IgD-negative memory B cell (primary cell): Measurements from ENCODE around the gene ETFB. TPM values are rescaled to one million over a fixed set of nuclear protein-coding genes. Genes with fewer than 3 reads are reported as not detected.

Experiments
- H3K27ac Mint-ChIP-seq, 3 donors: one replicate each; pipeline ENCODE4 v1.8.0; 2020 to 2022; ENCODE audit warnings: mild to moderate bottlenecking in 3 of 3, mixed read lengths in 3 of 3, moderate library complexity in 1 of 3
- H3K27me3 Mint-ChIP-seq: one replicate; pipeline ENCODE4 v1.8.0; 2021; ENCODE audit warnings: mixed read lengths
- H3K36me3 Mint-ChIP-seq: one replicate; pipeline ENCODE4 v1.8.0; 2020; ENCODE audit warnings: mild to moderate bottlenecking, mixed read lengths
- H3K4me1 Mint-ChIP-seq, 3 donors: one replicate each; pipeline ENCODE4 v1.8.0; 2020 to 2022; ENCODE audit warnings: mixed read lengths in 3 of 3, mild to moderate bottlenecking in 1 of 3
- H3K4me3 Mint-ChIP-seq, 4 donors: one replicate each; pipeline ENCODE4 v1.8.0; 2020 to 2022; ENCODE audit warnings: mild to moderate bottlenecking in 4 of 4, mixed read lengths in 4 of 4, moderate library complexity in 3 of 4
- H3K9me3 Mint-ChIP-seq, 3 donors: one replicate each; pipeline ENCODE4 v1.8.0; 2020 to 2021; ENCODE audit warnings: mixed read lengths in 3 of 3, mild to moderate bottlenecking in 1 of 3
- polyA plus RNA-seq: library from polyadenylated mRNA; unstranded; fragments of 300-500 nt; fragmentation: Illumina TruSeq; gene quantifications from one replicate; pipeline ENCODE4 v1.2.3, GENCODE V29; 2021

Gene ETFB
- polyA plus RNA-seq, 1 donor from 2014 or later, result 91.4 TPM

DNA sequence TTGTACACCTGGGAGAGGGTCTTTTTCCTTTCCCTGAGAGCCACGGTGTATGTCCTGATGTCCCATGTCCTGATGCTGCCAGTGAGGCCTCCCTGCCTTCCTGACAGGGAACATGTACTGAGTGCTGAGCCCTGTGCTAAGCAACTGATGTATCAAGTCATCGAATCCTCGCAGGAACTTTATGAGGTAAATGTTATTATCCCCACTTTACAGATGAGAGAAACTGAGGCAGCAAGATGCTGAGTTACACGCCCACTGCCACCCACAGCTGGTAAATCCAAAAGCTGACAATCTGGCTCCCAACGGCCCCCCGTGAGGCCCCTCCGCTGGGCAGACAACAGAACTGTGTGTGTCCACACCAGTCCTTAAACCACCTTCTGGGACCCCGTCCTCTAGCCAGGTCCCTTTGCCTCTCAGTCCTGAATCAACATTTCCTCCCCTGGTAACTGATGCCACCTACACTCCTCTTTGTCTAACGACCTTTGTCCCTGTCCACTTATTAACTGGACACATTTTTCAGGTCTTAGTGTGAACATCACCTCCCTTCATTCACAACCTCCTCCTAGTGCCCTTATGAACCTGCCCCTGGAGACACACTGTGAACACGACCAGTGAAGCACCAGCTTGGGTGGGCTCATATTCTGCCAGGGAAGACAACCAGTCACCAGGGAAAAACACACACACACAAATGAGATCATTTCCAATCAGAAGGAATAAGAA, 18.8 kb downstream of the ETFB start:
- H3K27me3 Mint-ChIP-seq, result no peaks in the 10 kb centered on the region

DNA sequence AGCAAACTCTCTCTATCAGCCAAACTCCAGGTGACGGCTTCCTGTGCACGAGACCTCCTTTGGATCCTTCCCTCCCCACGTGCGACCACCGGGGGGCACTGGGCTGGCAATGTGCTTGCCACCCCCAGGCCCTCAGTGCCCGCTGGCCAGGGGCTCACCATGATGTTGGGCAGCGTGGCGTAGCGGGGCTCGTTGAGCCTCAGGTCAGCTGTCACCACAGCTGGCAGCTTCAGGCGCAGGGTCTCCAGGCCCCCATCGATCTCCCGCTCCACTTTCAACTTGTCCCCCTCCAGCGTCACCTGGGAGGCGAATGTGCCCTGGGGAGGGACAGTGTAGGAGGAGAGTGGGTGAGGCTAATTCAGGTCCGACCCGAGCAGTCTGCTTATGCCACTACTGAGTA, 19.4 kb downstream of the ETFB start:
- Mint-ChIP-seq H3K36me3 (no peaks in the 10 kb centered on the region), H3K27me3 (no peaks in the 10 kb centered on the region), H3K27ac (peak overlapping the region in 1 of 3 donors; percentile 39), H3K4me3 (no peak overlapping the region), H3K4me1 (peaks cover 21 to 29% (median 26%) of the 10 kb centered on the region in 3 donors), H3K9me3 (no peaks in the 10 kb centered on the region)

More for the DNA sequence above, 18.8 kb downstream of the ETFB start:
- Mint-ChIP-seq H3K4me3 (no peak overlapping the region), H3K27ac (no peak overlapping the region), H3K9me3 (no peaks in the 10 kb centered on the region), H3K4me1 (peaks cover 20 to 27% (median 26%) of the 10 kb centered on the region in 3 donors), H3K36me3 (peaks cover 2% of the 10 kb centered on the region)

DNA sequence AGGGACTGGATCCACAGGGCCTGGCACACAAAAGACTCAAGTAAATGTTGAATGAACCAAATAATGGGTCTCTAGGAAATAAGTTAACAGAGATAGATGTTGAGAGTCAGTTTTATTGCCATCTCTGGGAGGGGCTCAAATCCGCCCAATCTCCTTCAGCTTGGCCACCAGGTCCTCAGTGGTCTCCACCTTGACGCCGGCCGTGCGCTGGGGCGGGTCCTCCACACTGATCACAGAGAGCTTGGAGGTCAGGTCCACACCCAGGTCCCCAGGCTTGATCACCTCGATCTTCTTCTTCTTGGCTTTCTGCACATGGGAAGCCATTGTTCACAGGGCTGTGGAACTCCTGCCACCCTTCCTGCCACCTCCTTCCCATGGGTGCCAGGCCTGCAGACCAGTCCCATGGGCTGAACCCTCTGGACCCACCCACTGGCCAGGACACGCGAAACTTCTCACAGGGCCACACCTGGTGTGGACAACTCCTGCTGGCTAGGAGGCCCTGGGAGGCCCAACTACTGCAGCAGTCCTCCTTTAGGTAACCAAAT, 21.0 kb downstream of the ETFB start:
- H3K27me3 Mint-ChIP-seq, result no peaks in the 10 kb centered on the region
- peaks cover 26 to 32% (median 29%) of the 10 kb centered on the region in 3 donors for H3K4me1 Mint-ChIP-seq
- peak overlapping the region; percentile 69 to 97 (median 94) for H3K27ac Mint-ChIP-seq
- H3K36me3 Mint-ChIP-seq, result no peaks in the 10 kb centered on the region
- H3K4me3 Mint-ChIP-seq, result peak overlapping the region; percentile 54 to 90 (median 74)
- no peaks in the 10 kb centered on the region for H3K9me3 Mint-ChIP-seq

DNA sequence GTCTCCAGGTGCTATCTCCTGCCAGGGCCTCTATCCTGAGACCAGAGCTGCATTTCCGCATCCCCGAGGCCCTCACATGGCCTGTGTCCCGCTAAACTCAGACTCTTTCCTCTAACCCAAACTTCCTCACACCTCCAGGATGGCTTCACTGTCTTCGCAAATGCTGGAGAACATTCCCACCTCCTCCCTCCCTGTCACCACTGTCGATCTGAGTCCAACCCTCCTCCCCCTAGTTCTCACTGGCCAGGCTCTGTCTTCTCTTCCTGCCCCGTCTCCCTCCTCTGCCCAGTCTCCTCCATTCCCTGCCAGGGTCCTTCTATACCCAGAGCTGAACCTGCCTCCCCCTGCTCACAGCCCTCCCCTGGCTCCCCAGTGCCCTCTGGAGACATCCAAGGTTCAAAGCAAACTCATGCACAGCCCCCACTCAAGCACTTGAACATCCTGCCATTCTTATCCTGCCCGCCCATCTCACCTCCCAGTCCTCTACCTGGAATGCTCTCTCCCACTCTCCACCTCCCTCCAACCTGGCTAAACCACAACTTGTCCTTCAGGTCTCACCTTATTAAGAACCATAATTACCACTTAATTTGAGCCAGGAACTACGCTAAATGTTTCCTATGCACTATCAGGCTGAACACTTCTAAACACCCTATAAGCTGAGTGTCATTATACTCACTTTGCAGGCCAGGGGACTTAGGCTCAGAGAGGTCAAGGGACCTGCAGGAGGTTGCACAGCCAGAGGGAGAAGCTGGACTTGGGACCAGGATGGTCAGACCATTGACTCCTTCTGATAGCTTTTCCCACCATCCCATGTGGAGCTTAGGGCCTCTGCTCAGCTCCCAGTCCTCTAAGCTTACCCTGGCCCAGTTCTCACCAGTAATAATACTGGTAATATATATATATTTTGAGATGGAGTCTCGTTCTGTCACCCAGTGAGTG, 23.3 kb downstream of the ETFB start:
- H3K36me3 Mint-ChIP-seq, result no peaks in the 10 kb centered on the region
- no peaks in the 10 kb centered on the region for H3K9me3 Mint-ChIP-seq
- peak overlapping the region; percentile 53 to 80 (median 70) for H3K4me3 Mint-ChIP-seq
- H3K4me1 Mint-ChIP-seq, result peaks cover 33 to 43% (median 33%) of the 10 kb centered on the region in 3 donors
- peak overlapping the region; percentile 2 to 67 (median 12) for H3K27ac Mint-ChIP-seq
- H3K27me3 Mint-ChIP-seq, result no peaks in the 10 kb centered on the region

DNA sequence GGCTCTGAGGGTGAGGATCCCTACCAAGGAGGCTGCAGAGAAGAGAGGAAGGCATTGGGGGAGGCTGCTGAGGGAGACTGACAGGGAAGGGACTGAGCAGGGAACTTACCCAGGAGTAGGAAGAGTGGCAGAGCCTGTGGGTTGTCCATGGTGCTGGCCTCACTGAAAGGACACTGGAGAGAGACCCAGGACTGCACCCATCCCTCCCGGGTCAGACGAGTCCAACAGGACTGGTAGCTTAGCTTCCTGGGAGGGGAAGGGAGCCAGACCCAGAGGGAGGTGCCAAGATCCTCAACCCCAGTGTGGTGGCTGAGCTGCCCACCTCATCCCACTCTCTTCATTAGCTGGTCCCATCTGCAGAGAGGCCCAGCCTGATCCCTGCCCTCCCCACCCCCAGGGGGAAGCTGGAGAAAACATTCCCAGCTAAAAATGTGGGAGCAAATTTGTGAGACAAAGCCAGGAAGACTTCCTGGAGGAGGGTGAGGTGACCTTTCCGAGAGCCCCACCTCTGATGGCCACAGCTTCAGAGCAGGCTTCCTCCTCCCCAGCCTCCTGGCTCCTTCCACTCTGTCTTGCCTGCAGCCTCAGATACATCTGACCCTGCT, 24.1 kb downstream of the ETFB start, which contains the start of gene VSIG10L:
VSIG10L (minus strand) TSS at position 164 of the 605 bp plus-strand sequence; CDS start at position 149, 15 bp downstream.
- Mint-ChIP-seq H3K36me3 (no peaks in the 10 kb centered on the region), H3K4me1 (peaks cover 33 to 43% (median 33%) of the 10 kb centered on the region in 3 donors), H3K9me3 (no peaks in the 10 kb centered on the region), H3K27ac (peak within 1 kb of the TSS; percentile 71 to 99 (median 77)), H3K4me3 (peak within 1 kb of the TSS; percentile 63 to 87 (median 87)), H3K27me3 (no peaks in the 10 kb centered on the region)

DNA sequence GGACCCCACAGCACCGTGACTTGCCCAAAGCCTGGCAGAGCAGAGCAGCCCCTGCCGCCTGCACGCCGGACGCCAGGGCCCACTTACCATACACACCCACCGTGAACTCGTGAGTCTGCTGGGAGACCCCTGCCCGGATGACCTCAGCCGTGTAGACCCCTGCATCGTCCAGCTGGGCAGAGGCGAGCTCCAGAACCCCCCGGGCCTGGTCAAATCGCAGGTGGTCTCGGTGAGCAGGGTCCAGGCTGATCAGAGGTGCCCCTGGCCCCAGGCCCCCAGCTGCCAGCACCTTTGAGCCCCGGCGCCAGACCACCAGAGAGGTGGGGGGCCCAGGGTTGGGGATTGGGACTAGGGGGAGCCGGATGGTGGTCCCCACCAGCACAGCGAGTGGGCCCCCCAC, 25.1 kb downstream of the ETFB start:
- no peaks in the 10 kb centered on the region for H3K36me3 Mint-ChIP-seq
- no peaks in the 10 kb centered on the region for H3K27me3 Mint-ChIP-seq
- peak overlapping the region; percentile 32 to 87 (median 86) for H3K4me3 Mint-ChIP-seq
- H3K27ac Mint-ChIP-seq, result peak overlapping the region; percentile 71 to 99 (median 77)
- no peaks in the 10 kb centered on the region for H3K9me3 Mint-ChIP-seq
- H3K4me1 Mint-ChIP-seq, result peaks cover 33 to 44% (median 33%) of the 10 kb centered on the region in 3 donors

DNA sequence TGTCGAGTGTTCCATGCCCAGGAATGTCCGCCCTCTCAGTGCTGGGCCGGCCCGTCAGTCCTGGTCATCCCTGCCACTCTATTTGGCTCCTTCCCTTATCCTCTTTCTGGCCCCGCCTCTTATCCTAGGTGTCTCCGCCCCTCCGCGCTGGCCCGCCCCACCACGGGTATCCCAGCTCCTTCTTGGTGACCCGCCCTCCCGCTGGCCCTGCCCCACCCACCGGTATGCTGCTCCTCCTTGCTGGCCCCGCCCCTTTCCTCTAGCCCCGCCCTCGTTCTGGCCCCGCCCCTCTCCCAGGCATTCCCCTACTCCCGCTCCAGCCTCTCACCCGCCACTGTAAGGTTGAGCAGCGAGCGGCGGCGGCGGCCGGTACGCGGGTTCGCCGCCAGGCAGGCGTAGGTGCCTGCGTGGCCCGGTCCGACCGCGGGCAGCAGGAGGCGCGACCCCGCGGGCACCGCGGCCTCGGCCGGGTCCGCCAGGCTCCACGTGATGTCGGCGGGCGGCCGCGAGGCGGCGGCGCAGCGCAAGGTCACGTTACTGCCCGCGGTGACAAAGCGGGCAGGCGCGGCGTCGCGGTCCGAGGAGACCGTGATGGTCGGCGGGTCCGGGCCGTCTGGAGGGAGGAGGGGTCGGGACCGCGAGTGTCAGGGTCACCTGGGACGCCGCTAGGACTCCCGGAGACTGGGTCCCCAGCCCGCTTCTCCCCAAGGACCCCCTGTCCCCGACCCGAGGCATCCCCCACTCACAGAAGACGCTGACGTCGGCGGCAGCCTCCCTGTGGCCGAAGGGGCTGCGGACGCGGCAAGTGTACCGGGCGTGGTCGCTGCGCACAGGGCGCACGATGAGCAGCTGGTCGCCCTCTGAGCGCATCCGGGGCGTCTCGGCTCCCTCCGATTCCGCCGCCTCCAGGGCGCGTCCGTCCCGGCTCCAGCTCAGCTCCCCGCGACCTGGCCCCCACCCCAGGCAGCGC, 26.2 kb downstream of the ETFB start:
- H3K9me3 Mint-ChIP-seq, result no peaks in the 10 kb centered on the region
- peak overlapping the region; percentile 52 to 97 (median 83) for H3K27ac Mint-ChIP-seq
- H3K36me3 Mint-ChIP-seq, result no peaks in the 10 kb centered on the region
- peaks cover 28 to 41% (median 32%) of the 10 kb centered on the region in 3 donors for H3K4me1 Mint-ChIP-seq
- H3K4me3 Mint-ChIP-seq, result peak overlapping the region; percentile 86 to 99 (median 93)
- H3K27me3 Mint-ChIP-seq, result no peaks in the 10 kb centered on the region

DNA sequence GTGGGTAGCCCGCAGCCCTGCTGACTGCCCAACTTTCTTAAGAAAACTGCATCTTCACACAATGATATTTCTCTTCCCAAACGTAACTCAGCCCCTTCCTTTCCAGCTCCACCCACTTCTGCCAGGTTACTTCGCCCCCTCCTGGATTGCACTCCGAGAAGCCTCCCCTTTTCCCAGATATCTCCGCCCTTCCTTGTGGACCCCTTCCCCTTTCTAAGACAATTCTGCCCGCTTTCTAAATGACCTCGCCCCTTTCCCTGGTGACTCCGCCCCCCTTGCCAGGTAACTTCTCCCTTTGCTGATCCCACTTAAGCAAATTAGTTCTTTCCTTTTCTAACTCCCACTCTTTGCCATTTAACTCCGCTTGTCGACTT, 26.9 kb downstream of the ETFB start:
- H3K36me3 Mint-ChIP-seq, result no peaks in the 10 kb centered on the region
- no peaks in the 10 kb centered on the region for H3K27me3 Mint-ChIP-seq
- no peaks in the 10 kb centered on the region for H3K9me3 Mint-ChIP-seq
- H3K27ac Mint-ChIP-seq, result peak overlapping the region; percentile 52 to 97 (median 83)
- peak overlapping the region; percentile 83 to 99 (median 92) for H3K4me3 Mint-ChIP-seq
- H3K4me1 Mint-ChIP-seq, result peaks cover 23 to 36% (median 26%) of the 10 kb centered on the region in 3 donors

DNA sequence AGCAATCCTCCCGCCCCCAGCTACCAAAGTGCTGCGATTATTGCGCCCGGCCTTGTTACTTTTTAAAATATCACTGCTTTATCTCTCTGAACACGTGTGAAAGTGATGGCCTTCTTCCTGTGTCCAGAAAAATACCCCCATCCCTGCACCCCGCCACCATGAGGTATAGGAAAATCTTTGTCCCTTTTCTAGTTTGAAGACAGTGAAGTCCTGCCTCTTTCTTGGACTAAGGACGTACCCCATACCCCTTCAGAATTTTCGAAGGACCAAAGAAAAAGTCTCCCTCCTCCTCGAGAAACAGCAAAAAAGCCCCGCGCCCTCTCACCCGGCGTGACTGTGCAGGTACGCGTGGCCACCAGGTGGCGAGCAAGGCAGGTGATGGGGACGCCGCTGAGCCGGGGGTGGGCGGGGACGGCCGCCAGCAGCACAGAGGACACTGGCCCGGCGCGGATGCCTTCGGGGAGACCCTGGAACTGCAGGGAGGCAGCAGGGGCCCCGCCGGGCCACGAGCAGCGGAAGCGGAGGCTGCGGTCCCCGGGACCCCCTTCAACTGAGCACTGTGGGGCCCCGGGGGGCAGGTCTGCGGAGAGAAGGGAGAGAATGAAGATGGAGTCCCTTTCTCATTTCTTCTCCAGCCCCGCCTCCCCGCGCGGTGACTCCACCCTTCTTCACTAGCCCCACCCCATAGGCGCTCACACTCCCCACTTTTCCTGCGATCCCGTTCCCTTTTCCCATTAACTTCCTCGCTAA, 27.4 kb downstream of the ETFB start:
- Mint-ChIP-seq H3K36me3 (no peaks in the 10 kb centered on the region), H3K4me1 (peaks cover 18 to 30% (median 21%) of the 10 kb centered on the region in 3 donors), H3K27ac (peak overlapping the region; percentile 52 to 97 (median 71))

DNA sequence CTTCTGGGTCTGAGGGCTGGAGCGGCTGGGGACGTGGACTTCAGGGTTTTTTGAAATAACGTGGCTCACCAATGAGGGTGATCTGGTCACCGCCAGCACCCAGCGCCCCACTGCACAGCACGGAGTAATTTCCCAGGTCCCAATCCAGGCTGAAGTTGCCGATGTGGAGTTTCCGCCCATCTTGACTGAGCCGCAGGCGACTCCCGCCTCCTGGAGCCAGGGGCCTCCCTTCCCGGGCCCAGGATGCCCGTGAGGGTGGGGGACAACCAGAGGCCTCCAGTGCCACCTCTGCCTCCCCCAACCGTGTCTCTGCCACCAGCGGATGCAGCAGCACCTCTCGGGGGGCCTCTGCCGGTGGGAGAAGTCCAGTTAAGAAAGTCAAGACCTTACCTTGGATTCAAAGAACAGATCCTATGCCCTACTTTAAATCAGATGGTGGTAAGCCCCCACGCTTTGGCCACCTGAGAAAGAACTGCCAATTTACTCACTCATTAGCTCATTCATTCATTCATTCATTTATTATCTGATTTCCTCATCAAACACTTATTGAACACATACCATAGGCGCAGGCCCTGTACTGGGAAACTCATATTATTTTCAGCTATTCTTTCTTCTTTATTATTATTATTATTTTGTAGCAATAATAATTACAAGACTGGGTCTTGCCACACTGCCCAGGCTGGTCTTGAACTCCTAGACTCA, 28.2 kb downstream of the ETFB start:
- Mint-ChIP-seq H3K27ac (peak overlapping the region in 2 of 3 donors; percentile 16 to 52), H3K36me3 (no peaks in the 10 kb centered on the region), H3K9me3 (no peaks in the 10 kb centered on the region), H3K27me3 (no peaks in the 10 kb centered on the region), H3K4me1 (peaks cover 12 to 25% (median 16%) of the 10 kb centered on the region in 3 donors), H3K4me3 (peak overlapping the region in 3 of 4 donors; percentile 30 to 86 (median 83))

More for the DNA sequence above, 27.4 kb downstream of the ETFB start:
- Mint-ChIP-seq H3K9me3 (no peaks in the 10 kb centered on the region), H3K27me3 (no peaks in the 10 kb centered on the region), H3K4me3 (peak overlapping the region; percentile 83 to 99 (median 92))

DNA sequence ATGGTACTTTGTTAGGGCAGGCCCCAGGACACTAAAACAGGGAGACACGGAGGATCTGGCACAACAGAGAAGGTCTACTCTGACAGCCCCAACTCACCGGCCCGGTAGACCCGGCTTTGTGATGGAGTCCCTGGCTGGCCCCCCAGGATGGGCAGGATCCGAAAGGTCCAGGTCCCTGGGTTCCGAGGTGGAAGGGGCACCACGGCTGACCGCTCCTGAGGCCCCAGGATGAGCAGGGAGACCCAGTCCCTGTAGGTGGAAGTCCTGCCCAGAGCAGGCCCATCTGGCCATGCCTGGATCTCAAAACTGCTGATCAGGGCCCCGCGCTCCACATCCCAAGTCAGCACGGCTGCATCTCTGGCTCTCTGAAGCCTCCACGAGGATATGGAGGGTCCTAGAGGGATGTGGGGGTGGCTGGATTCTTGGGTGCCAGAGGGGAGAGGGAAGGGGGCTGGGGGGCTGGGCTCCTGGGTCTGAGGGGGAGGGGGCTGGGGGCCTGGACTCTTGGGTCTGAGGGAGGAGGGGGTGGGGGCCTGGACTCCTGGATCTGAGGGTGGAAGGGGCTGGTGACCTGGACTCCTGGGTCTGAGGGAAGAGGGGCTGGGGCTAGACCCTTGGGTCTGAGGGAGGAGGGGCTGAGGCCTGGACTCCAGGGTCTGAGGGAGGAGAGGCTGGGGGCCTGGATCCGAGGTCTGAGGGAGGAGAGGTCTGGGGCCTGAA, 28.9 kb downstream of the ETFB start:
- H3K27ac Mint-ChIP-seq, result no peak overlapping the region
- H3K4me1 Mint-ChIP-seq, result peaks cover 6 to 20% (median 13%) of the 10 kb centered on the region in 3 donors
- H3K27me3 Mint-ChIP-seq, result no peaks in the 10 kb centered on the region
- peak overlapping the region in 1 of 4 donors; percentile 60 for H3K4me3 Mint-ChIP-seq
- H3K36me3 Mint-ChIP-seq, result no peaks in the 10 kb centered on the region
- no peaks in the 10 kb centered on the region for H3K9me3 Mint-ChIP-seq
